ENCODE measurements around the gene SLC6A12.

GRCh38 chr12:162467-163307 lies 51.3 kb downstream of the SLC6A12 start:
- TF ChIP-seq, protein P1, sequence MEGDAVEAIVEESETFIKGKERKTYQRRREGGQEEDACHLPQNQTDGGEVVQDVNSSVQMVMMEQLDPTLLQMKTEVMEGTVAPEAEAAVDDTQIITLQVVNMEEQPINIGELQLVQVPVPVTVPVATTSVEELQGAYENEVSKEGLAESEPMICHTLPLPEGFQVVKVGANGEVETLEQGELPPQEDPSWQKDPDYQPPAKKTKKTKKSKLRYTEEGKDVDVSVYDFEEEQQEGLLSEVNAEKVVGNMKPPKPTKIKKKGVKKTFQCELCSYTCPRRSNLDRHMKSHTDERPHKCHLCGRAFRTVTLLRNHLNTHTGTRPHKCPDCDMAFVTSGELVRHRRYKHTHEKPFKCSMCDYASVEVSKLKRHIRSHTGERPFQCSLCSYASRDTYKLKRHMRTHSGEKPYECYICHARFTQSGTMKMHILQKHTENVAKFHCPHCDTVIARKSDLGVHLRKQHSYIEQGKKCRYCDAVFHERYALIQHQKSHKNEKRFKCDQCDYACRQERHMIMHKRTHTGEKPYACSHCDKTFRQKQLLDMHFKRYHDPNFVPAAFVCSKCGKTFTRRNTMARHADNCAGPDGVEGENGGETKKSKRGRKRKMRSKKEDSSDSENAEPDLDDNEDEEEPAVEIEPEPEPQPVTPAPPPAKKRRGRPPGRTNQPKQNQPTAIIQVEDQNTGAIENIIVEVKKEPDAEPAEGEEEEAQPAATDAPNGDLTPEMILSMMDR (optimal IDR thresholded peaks at IDR 0.05 in 1 of 3, IDR thresholded peaks at IDR 0.05 in 1 of 3, conservative IDR thresholded peaks at IDR 0.05 in 1 of 3; ENCODE audit: extremely low read depth in 1 of 3, insufficient read depth in 2 of 3, low read length in 3 of 3): no peak
- TF ChIP-seq EZH2 (IDR thresholded peaks at IDR 0.05; ENCODE audit: low read length): no peak
